Stimulated activated CD4-positive, alpha-beta T cell treated with anti-CD3 and anti-CD28 coated beads, Interleukin-12 subunit alpha, Interleukin-12 subunit beta, amount 100 ng/mL, for 48 hours (primary cell): ENCODE data around the gene DGUOK.

ENCODE experiments used
- DNase-seq, 3 donors: peaks; one replicate each; pipeline ENCODE4 v3.0.0-alpha.2; 2020; ENCODE audit warnings: low read depth in 2 of 3, low spot score in 1 of 3

Gene DGUOK

DNA sequence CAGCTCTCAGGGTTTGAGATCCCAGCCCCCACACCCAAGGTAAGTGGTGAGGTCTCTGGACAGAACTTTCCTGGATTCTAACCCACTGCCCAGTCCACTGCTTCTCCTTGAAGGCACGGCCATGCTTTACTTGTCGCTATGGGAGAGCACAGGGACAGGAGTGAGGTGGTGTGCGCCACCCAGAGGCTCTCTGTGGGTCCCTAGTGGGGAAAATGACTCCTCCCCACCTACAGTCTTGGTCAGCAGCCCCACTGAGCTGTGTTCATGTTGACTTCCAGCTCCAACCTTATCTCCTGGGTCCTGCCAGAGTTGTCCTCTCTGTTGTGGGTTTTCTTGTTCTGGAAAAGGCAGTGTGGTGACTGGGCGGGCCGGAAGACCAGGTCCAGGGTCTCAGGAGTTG lies 69.1 kb downstream of the DGUOK start:
- DNase-seq = no peak

GRCh38 chr2:73997813-73998212 lies 71.1 kb downstream of the DGUOK start:
- DNase-seq = no peak

DNA sequence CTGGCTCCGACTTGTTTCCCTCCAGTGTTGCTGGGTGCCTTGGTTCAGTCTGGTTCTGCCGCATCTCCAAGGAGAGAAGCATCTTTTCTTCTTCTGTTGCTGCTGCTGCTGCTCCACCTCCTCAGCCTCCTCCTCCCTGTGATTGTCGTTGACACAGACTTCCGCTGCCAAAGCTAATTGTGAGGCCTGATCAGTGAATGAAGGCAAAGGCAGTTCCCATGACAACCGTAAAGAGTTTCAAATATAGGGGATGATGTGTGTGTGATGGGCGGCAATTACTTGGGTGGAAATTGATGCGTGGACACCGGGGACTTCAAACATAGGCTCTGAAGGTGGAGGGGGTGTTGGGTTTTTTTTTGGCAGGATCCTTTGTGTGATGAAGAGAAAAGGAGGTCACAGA lies 71.8 kb downstream of the DGUOK start:
- DNase-seq = no peak

DNA sequence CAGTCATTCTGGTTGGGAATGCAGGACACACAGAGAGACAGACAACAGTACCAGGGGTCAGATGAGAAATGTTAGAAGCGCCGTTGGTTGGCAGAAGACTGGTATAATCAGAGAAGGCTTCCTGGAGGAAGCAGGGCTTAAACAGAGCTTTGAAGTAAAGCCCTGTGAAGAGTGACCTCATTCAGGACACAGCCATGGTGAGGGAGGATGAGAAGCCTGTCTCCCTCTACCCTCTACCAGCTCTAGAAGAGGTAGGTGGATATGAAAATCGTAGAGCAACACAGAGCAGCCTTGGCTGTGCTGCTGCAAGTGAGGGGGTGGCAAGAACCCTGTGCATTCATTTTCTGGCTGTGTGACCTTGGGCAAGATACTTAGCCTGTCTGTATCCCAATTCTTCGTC lies 72.3 kb downstream of the DGUOK start:
- no peak for DNase-seq

- no peak for DNase-seq
These were observed 73.4 kb downstream of the DGUOK start for GRCh38 chr2:73999881-74000597.

DNA sequence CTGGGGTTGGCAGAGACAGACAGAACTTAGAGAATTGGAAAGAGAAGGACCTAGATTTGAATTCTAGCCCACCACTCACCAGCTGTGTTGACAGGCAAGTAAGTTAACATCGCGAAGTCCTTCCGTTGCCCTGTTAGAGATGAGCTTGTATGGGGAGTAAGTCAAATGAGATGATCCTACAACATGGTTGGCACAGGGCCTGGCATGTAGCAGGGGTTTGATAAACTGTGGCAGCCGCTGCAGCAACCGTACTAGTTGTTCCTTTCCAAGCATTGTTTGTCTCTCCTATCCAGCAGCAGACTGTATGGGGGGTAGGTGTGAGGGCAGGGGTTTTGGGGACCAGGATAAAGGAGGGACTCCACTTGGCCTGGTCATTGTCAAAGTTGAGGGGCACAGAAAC lies 74.0 kb downstream of the DGUOK start:
- no peak for DNase-seq

- DNase-seq = no peak
These were observed 74.4 kb downstream of the DGUOK start for GRCh38 chr2:74001121-74001520.

- no peak for DNase-seq
These were observed 75.3 kb downstream of the DGUOK start for GRCh38 chr2:74001781-74002504.

- peak in 1 of 3 donors; percentile 78 for DNase-seq
These were observed 76.1 kb downstream of the DGUOK start for GRCh38 chr2:74002505-74003421.

GRCh38 chr2:74003494-74004211 lies 77.0 kb downstream of the DGUOK start:
- DNase-seq = no peak

- no peak for DNase-seq
These were observed 77.8 kb downstream of the DGUOK start for GRCh38 chr2:74004212-74005182.

- no peak for DNase-seq
These were observed 79.1 kb downstream of the DGUOK start for GRCh38 chr2:74005786-74006185.

GRCh38 chr2:74006459-74006858 lies 79.8 kb downstream of the DGUOK start:
- DNase-seq = no peak

- no peak for DNase-seq
These were observed 80.4 kb downstream of the DGUOK start for GRCh38 chr2:74007121-74007520.

DNA sequence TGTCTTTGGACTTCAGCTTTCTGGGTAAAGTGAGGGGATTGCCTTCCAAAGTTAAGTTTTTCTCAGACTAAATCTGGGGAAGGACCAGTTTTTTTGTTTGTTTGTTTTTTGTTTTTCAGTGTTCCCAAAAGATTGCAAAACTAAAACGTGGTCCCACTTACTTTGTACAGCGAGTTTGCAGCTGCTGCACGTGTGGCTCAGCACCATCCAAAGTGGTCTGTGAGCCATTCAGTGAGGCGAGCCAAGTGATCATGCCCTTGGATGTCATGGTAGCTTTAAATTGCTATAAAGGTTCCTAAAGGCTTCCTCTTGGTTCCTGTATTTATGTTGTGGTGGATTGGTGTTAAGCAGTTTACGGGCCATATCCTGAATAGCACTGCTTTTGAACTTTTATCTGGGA lies 81.0 kb downstream of the DGUOK start:
- DNase-seq = no peak
